Measurements from ENCODE around the gene AATK.

DNA sequence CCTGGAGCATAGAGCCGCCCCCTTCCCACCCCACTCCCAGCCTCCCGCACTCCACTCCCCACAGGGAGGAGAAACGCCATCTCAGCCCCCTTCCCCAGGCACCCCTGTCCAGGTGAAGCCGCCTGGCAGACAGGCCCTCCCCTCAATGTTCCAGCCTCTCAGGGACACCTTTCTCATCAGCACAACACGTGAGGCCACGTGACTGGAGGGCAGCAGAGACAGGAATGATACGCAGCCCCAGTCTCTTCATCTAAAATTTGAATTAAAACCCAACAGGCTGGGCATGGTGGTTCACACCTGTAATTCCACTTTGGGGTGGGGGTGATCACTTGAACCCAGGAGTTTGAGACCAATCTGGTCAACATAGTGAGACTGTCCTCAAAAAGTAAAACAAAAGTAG, 20.2 kb upstream of the AATK start:
- TF ChIP-seq, protein P1, sequence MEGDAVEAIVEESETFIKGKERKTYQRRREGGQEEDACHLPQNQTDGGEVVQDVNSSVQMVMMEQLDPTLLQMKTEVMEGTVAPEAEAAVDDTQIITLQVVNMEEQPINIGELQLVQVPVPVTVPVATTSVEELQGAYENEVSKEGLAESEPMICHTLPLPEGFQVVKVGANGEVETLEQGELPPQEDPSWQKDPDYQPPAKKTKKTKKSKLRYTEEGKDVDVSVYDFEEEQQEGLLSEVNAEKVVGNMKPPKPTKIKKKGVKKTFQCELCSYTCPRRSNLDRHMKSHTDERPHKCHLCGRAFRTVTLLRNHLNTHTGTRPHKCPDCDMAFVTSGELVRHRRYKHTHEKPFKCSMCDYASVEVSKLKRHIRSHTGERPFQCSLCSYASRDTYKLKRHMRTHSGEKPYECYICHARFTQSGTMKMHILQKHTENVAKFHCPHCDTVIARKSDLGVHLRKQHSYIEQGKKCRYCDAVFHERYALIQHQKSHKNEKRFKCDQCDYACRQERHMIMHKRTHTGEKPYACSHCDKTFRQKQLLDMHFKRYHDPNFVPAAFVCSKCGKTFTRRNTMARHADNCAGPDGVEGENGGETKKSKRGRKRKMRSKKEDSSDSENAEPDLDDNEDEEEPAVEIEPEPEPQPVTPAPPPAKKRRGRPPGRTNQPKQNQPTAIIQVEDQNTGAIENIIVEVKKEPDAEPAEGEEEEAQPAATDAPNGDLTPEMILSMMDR (conservative IDR thresholded peaks at IDR 0.05; ENCODE audit: low read depth, low read length) = no peak
- TF ChIP-seq EZH2 (IDR thresholded peaks at IDR 0.05; ENCODE audit: low read length, unreplicated experiment) (no peak), EZH2phosphoT487 (IDR thresholded peaks at IDR 0.05; ENCODE audit: borderline replicate concordance, low read length) (no peak)
